Neural cell (in vitro differentiated cells): ENCODE data around the gene SHC2. TPM values are rescaled to one million over a fixed set of nuclear protein-coding genes. Genes with fewer than 3 reads are reported as not detected.

ENCODE experiments used
- H2AFZ ChIP-seq: fragments of 200-600, 300-800 bp; sonication (generic), shearing (Covaris generic); 2 replicates; pipeline ENCODE4 v1.6.0; 2014; ENCODE audit warnings: low read depth, mild to moderate bottlenecking, antibody characterized with exemption, low read length, moderate library complexity
- H3F3A ChIP-seq: fragments of 200-600 bp; shearing (Covaris generic); 2 replicates; pipeline ENCODE4 v1.6.1; 2016; ENCODE audit warnings: mild to moderate bottlenecking, moderate library complexity, mixed read lengths, antibody characterized with exemption, low read length; ENCODE audit not compliant: insufficient read depth, poor library complexity, severe bottlenecking
- H3K27ac ChIP-seq: fragments of 200-600, 300-800 bp; sonication (generic), shearing (Covaris generic); 2 replicates; pipeline ENCODE4 v1.5.1; 2014; ENCODE audit warnings: mild to moderate bottlenecking, low read length, moderate library complexity
- H3K27me3 ChIP-seq: fragments of 300-800, 200-600 bp; sonication (generic), shearing (Covaris generic); 2 replicates; pipeline ENCODE4 v1.6.0; 2014; ENCODE audit warnings: mild to moderate bottlenecking, low read depth, low read length, moderate library complexity; ENCODE audit not compliant: insufficient read depth
- H3K36me3 ChIP-seq: fragments of 300-800, 200-600 bp; sonication (generic), shearing (Covaris generic); 2 replicates; pipeline ENCODE4 v1.5.1; 2014; ENCODE audit warnings: mild to moderate bottlenecking, antibody characterized with exemption, low read length, moderate library complexity; ENCODE audit not compliant: insufficient read depth
- H3K4me2 ChIP-seq: fragments of 300-800, 200-600 bp; sonication (generic), shearing (Covaris generic); 2 replicates; pipeline ENCODE4 v1.6.0; 2014; ENCODE audit warnings: mild to moderate bottlenecking, low read length
- H3K4me3 ChIP-seq: fragments of 300-800, 200-600 bp; sonication (generic), shearing (Covaris generic); 2 replicates; pipeline ENCODE4 v1.5.1; 2014; ENCODE audit warnings: mild to moderate bottlenecking, low read length, moderate library complexity
- H3K79me2 ChIP-seq: fragments of 200-600 bp; shearing (Covaris generic); replicated peaks from 2 replicates; pipeline ENCODE4 v1.6.0; 2014; ENCODE audit warnings: mild to moderate bottlenecking, low read length, moderate library complexity; ENCODE audit not compliant: insufficient read depth
- H3K9ac ChIP-seq: fragments of 300-800, 200-600 bp; sonication (generic), shearing (Covaris generic); 2 replicates; pipeline ENCODE4 v1.6.1; 2016; ENCODE audit warnings: mild to moderate bottlenecking, low read length, mixed read lengths
- H3K9me2 ChIP-seq: fragments of 200-600 bp; shearing (Covaris generic); 2 replicates; pipeline ENCODE4 v1.6.1; 2016; ENCODE audit warnings: mild to moderate bottlenecking, low read length, mixed read lengths; ENCODE audit not compliant: insufficient read depth
- H3K9me3 ChIP-seq: fragments of 200-600, 300-800 bp; sonication (generic), shearing (Covaris generic); 2 replicates; pipeline ENCODE4 v1.6.1; 2016; ENCODE audit warnings: mild to moderate bottlenecking, mixed run types, low read length, moderate library complexity, mixed read lengths
- H4K20me1 ChIP-seq: fragments of 200-600 bp; shearing (Covaris generic); 2 replicates; pipeline ENCODE4 v1.6.1; 2016; ENCODE audit warnings: mild to moderate bottlenecking, mixed run types; ENCODE audit not compliant: insufficient read depth
- EP300 ChIP-seq: fragments of 450-650 bp; conservative IDR thresholded peaks from 2 replicates; pipeline ENCODE4 v1.6.1; 2014; ENCODE audit warnings: antibody characterized with exemption, mild to moderate bottlenecking, moderate library complexity; ENCODE audit not compliant: poor library complexity, severe bottlenecking
- EZH2 ChIP-seq: fragments of 200-600, 300-800 bp; shearing (Covaris generic), sonication (generic); IDR thresholded peaks from 2 replicates; pipeline ENCODE4 v1.6.1; 2014; ENCODE audit warnings: antibody characterized with exemption, low read length, borderline replicate concordance, mild to moderate bottlenecking; ENCODE audit not compliant: insufficient read depth, poor library complexity, severe bottlenecking
- MXI1 ChIP-seq: fragments of 450-650 bp; conservative IDR thresholded peaks from 2 replicates; pipeline ENCODE4 v1.6.1; 2014; ENCODE audit warnings: antibody characterized with exemption, mild to moderate bottlenecking; ENCODE audit not compliant: poor library complexity, severe bottlenecking
- POLR2AphosphoS5 ChIP-seq: IDR thresholded peaks from 2 replicates; pipeline ENCODE4 v1.6.1; 2012
- RAD21 ChIP-seq: fragments of 450-650 bp; conservative IDR thresholded peaks from 2 replicates; pipeline ENCODE4 v1.6.1; 2014; ENCODE audit warnings: antibody characterized with exemption, mild to moderate bottlenecking, moderate library complexity
- SMC3 ChIP-seq: fragments of 450-650 bp; conservative IDR thresholded peaks from 2 replicates; pipeline ENCODE4 v1.6.1; 2014; ENCODE audit warnings: antibody characterized with exemption, mild to moderate bottlenecking, moderate library complexity; ENCODE audit not compliant: poor library complexity
- TAF1 ChIP-seq: IDR thresholded peaks from 2 replicates; pipeline ENCODE4 v1.6.1; 2012; ENCODE audit warnings: low read depth
- polyA plus RNA-seq: library from polyadenylated mRNA; depleted of rRNA; stranded (reverse); fragments of >200 nt; gene quantifications from 2 replicates; pipeline ENCODE4 v1.2.3, GENCODE V29; 2014
- TF ChIP-seq, protein P1 (sequence below): fragments of 450-650 bp; IDR thresholded peaks from 2 replicates; pipeline ENCODE4 v1.5.1; 2014; ENCODE audit warnings: antibody characterized with exemption, mild to moderate bottlenecking, moderate library complexity; ENCODE audit not compliant: poor library complexity, severe bottlenecking
- TF ChIP-seq, protein P2 (sequence below): IDR thresholded peaks from 2 replicates; pipeline ENCODE4 v1.6.1; 2012; ENCODE audit warnings: borderline replicate concordance

SHC2 gene
- polyA plus RNA-seq, 1 donor from 2014 or later = 75.8 TPM

DNA sequence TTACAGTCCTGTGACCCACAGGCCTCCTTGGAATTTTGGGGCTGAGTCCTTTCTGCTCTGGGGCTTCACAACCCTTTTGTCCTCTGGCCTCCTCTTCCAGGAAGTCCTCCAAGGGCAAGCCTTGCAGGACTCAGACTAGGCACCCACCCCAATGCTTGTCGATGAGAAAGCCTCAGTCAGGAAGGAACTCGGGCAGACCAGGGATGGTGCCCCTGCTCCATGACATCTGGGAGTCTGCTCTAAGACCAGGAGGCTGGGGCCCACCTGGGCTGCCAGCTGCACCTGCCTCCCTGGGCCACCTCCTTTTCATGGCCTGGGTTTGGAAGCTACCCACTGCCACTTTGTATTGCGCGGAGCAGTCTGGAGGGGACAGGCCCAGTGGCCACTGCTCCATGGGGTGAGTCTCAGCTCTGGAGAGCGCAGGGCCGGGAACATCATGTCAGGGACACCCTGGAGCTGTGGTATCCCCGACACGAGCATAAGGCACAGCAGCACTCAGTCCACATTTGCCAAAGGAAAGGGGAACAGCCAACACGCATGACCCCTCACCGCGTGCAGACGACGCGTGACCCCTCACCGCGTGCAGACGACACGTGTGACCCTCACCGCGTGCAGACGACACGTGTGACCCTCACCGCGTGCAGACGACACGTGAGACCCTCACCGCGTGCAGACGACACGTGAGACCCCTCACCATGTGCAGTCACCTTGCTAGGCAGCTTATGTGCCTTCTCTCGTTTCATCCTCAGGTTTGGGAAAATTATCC lies 62.7 kb downstream of the SHC2 start:
- no peak overlapping the region for H3K4me2 ChIP-seq
- no peak overlapping the region for H3K9ac ChIP-seq
- no peak overlapping the region for H2AFZ ChIP-seq
- no peak overlapping the region for H3K4me3 ChIP-seq
- no peaks in the 10 kb centered on the region for H3K79me2 ChIP-seq
- no peak overlapping the region for H3K27ac ChIP-seq
- H3K27me3 ChIP-seq = no peaks in the 10 kb centered on the region
- TF ChIP-seq EZH2 = no peak
- TF ChIP-seq EP300 = no peak
- TF ChIP-seq SMC3 = no peak
- no peak for TF ChIP-seq TAF1
- TF ChIP-seq RAD21 = no peak
- TF ChIP-seq, protein P1, sequence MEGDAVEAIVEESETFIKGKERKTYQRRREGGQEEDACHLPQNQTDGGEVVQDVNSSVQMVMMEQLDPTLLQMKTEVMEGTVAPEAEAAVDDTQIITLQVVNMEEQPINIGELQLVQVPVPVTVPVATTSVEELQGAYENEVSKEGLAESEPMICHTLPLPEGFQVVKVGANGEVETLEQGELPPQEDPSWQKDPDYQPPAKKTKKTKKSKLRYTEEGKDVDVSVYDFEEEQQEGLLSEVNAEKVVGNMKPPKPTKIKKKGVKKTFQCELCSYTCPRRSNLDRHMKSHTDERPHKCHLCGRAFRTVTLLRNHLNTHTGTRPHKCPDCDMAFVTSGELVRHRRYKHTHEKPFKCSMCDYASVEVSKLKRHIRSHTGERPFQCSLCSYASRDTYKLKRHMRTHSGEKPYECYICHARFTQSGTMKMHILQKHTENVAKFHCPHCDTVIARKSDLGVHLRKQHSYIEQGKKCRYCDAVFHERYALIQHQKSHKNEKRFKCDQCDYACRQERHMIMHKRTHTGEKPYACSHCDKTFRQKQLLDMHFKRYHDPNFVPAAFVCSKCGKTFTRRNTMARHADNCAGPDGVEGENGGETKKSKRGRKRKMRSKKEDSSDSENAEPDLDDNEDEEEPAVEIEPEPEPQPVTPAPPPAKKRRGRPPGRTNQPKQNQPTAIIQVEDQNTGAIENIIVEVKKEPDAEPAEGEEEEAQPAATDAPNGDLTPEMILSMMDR = no peak
- no peak for TF ChIP-seq POLR2AphosphoS5
- no peak for TF ChIP-seq MXI1
- TF ChIP-seq, protein P2, sequence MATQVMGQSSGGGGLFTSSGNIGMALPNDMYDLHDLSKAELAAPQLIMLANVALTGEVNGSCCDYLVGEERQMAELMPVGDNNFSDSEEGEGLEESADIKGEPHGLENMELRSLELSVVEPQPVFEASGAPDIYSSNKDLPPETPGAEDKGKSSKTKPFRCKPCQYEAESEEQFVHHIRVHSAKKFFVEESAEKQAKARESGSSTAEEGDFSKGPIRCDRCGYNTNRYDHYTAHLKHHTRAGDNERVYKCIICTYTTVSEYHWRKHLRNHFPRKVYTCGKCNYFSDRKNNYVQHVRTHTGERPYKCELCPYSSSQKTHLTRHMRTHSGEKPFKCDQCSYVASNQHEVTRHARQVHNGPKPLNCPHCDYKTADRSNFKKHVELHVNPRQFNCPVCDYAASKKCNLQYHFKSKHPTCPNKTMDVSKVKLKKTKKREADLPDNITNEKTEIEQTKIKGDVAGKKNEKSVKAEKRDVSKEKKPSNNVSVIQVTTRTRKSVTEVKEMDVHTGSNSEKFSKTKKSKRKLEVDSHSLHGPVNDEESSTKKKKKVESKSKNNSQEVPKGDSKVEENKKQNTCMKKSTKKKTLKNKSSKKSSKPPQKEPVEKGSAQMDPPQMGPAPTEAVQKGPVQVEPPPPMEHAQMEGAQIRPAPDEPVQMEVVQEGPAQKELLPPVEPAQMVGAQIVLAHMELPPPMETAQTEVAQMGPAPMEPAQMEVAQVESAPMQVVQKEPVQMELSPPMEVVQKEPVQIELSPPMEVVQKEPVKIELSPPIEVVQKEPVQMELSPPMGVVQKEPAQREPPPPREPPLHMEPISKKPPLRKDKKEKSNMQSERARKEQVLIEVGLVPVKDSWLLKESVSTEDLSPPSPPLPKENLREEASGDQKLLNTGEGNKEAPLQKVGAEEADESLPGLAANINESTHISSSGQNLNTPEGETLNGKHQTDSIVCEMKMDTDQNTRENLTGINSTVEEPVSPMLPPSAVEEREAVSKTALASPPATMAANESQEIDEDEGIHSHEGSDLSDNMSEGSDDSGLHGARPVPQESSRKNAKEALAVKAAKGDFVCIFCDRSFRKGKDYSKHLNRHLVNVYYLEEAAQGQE = no peak
- H3K36me3 ChIP-seq = no peaks in the 10 kb centered on the region
- no peaks in the 10 kb centered on the region for H3K9me3 ChIP-seq
- no peaks in the 10 kb centered on the region for H4K20me1 ChIP-seq
- no peaks in the 10 kb centered on the region for H3K9me2 ChIP-seq
- H3F3A ChIP-seq = no peaks in the 10 kb centered on the region

DNA sequence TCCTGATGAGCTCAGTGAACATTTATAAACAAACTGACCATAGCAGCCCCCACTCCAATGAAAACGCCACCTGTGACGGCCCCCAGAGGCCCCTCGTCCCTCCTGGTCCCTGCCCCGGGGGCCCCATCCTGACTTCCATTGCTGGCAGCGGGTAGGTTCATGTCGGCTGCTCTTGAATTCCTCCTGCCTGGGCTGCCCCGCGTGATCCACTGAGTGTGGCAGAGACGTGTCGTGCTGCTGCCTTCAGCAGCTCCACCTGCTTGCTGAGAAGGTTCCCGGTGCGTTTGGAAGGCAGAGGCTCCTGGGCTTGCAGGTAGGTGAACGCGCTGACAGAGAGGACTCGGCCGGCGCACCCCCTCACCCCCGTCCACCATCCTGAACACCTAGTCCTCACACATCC lies 63.5 kb downstream of the SHC2 start:
- no peaks in the 10 kb centered on the region for H3K79me2 ChIP-seq
- no peaks in the 10 kb centered on the region for H4K20me1 ChIP-seq
- H3K9me2 ChIP-seq = no peaks in the 10 kb centered on the region
- no peak overlapping the region for H3K4me2 ChIP-seq
- no peak overlapping the region for H2AFZ ChIP-seq
- H3F3A ChIP-seq = no peaks in the 10 kb centered on the region
- H3K4me3 ChIP-seq = no peak overlapping the region
- no peak for TF ChIP-seq EP300
- TF ChIP-seq TAF1 = no peak
- TF ChIP-seq EZH2 = no peak
- TF ChIP-seq SMC3 = no peak
- TF ChIP-seq POLR2AphosphoS5 = no peak
- no peak for TF ChIP-seq RAD21
- TF ChIP-seq, protein P1 = no peak
- no peak for TF ChIP-seq MXI1
- TF ChIP-seq, protein P2 = no peak
- no peaks in the 10 kb centered on the region for H3K9me3 ChIP-seq
- no peak overlapping the region for H3K9ac ChIP-seq
- no peaks in the 10 kb centered on the region for H3K36me3 ChIP-seq
- H3K27ac ChIP-seq = no peak overlapping the region
- no peaks in the 10 kb centered on the region for H3K27me3 ChIP-seq
